GM21526 (cell line): ENCODE results near the gene TSPOAP1.
"Not testable (repeated sequence)": the region's sequence is repeated elsewhere in the genome, so short reads cannot be mapped to it uniquely, and the experiment has no call there.

Experiments
- ATAC-seq: cut with Tn5 transposase; IDR thresholded peaks from one replicate; pipeline ENCODE4 v1.9.1; 2021; ENCODE audit warnings: moderate library complexity; ENCODE audit not compliant: unreplicated experiment, low FRiP score

Gene TSPOAP1

GRCh38 chr17:58341136-58341860, 12.7 kb upstream of the TSPOAP1 start:
- not testable (repeated sequence) for ATAC-seq

DNA sequence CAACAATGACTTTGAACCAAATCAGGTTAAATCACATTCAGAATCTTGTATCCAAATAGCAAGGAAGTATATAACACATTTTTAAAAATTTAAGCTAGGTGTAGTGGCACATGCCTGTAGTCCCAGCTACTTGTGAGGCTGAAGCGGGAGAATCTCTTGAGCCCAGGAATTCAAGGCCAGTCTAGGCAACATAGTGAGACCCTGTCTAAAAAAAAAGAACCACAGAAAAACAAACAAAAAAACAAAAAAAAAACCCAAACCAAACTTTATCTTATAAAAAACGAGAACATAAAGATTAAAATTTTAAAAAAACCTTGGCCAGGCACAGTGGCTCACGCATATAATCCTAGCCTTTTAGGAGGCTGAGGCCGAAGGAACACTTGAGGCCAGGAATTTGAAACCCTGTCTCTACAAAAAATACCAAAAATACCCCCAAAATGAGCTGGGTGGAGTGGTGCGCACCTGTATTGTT, 11.8 kb upstream of the TSPOAP1 start:
- no peak for ATAC-seq

DNA sequence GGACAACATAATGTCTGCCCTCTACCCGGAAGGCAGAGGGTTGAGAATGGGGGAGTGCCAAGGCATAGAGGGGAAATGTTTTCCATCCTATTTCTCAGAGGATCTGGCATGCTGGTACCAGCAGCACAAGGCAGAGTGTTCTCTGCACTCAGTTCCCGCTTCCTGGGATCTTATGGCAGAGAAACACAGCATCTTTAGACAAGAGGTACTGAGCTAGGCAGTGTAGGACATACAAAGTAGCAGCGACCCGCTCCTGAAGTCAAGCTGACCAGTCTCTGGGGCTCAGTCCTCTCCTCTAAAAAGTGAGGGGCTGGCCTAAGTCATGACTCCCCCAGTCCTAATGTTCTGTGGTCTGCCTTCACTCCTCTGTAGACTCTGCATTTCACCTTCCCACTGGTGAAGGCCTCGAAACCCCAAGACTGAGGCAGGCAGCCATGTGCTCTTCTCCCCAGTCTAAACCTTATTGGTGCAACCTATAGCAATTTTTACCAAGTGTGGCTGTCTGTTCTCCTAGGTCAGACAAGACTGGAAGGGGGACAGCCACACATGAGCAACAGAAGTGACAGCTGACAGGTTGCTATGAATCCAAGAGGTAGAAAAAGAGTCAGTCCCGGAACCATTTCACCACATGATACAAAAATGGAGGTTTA, 11.3 kb upstream of the TSPOAP1 start:
- no peak for ATAC-seq

- ATAC-seq, result no peak
These were observed 10.5 kb upstream of the TSPOAP1 start for GRCh38 chr17:58338841-58339754.

DNA sequence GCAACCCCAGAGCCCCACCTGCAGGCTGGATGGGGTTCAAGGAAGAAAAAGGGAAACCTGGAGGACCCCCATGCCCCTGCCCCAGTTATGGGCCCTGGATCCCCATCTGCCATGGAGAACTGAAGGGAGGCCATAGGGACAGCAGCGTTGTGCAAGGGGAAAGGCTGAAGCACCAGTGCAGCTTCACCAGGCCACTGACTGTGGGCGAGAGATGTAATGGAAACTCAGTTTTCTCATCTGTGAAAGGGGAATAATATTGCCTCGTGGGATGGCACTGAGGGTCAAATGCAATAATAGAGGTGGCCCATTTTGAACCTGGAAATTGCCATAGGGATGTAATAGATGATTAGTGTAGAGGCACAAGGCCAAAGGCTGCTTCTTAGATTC, 9.9 kb upstream of the TSPOAP1 start:
- ATAC-seq, result peak; percentile 3

- peak; percentile 48 for ATAC-seq
These were observed 9.2 kb upstream of the TSPOAP1 start for GRCh38 chr17:58337600-58338453.

DNA sequence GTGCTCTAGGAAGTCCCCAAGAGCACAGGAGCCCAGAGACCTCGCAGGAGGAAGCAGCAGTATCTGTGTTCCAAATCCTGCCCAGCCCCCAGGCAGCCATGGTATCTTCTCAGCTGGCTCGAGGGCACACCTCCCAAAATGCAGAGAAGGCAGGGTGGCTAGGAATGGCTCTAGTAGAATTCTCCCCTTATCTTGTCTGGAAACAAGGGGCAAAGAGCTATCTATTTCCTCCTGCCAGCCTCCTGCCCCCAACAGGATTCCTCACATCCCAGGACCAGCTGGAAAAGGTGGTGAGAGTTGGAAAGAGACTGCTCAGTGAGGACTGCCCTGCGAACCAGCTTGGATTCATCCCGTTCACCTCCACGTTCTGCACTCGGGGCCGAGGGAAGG, 8.6 kb upstream of the TSPOAP1 start:
- no peak for ATAC-seq

DNA sequence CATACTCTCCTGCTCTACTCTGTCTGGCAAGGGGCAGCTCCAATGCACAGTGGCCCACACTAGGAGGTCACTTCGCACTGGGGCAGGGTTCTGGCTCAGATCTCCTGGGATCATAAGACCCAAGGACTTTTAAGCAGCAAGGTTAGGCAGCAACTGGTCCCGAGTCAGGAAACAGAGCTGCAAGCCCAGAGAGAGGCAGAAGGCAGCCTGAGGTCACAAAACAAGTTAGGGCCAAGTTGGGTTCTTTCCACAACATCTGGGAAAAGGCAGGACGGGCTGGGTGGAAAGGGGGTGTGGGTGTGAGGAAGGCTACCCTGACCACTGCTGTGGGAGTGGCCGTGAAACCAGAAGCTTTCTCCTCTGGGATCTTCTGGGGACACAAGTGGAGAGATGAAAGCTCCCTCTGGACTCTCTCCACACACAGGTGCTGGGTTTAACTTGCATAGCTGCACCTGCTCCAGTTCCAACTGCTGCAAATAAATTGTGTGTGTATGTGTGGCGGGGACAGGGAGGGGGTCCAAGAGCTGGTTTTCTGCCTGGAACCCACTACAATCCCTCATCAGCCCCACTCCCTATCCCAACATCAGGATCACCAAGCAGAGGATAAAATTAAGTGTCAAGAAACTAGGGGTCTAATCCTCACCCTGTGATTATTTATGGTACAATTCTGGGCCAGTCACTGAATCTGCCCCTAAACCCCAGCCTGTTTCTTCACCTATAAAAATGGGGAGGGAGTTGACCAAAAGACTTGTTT, 8.0 kb upstream of the TSPOAP1 start:
- ATAC-seq, result no peak

DNA sequence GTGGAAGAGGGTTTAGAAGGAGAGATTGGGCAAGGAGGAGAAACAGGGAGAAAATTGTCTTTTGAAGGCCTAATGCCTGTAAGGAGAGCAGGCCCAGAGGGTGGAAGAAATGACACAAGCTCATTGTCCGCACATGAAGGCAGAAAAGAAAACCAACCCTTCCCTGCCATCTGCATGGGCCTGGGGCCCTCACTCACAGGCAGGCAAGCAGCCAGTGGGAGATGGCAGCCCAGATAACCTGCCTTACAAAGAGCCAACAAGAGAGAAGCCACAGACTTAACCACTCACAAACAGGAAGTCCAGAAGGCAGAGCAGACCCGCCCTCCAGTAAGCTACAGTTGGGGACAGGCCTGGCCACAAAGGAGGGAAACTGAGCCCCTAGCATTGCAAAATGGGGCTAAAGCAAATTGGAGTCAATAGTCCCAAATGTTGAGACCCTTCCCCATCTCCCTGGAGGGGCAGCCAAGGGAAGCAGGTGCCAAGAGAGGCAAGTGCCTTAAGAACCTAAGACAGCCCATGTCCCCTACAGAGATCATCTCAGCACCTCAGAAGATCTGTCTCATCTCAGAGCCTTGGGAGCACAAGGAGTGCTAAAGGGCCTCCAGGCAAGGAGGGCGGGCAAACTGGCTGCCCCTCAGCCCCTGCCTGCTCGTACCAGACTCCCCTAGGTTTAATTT, 7.3 kb upstream of the TSPOAP1 start:
- no peak for ATAC-seq

- no peak for ATAC-seq
These were observed 6.6 kb upstream of the TSPOAP1 start for GRCh38 chr17:58335061-58335731.

- no peak for ATAC-seq
These were observed 6.1 kb upstream of the TSPOAP1 start for GRCh38 chr17:58334661-58335060.

DNA sequence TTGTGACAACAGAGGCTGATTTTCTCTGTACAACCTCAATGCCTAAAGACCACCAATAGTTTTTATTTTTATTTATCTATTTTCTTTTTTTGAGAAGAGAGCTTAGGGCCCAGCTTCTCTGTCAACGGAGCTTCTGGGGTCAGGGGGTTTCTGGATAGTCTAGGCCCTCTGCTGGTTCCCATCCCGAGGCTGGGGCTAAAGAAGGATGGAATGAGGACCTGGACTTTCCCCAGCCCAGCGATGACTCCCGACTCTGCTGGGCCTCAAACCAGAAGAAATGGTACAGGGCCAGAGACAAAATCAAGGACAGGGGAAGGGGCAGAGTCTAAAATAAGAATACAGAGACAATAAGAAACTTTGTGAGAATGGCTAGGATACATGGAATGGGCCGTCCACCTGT, 5.7 kb upstream of the TSPOAP1 start:
- ATAC-seq, result no peak

DNA sequence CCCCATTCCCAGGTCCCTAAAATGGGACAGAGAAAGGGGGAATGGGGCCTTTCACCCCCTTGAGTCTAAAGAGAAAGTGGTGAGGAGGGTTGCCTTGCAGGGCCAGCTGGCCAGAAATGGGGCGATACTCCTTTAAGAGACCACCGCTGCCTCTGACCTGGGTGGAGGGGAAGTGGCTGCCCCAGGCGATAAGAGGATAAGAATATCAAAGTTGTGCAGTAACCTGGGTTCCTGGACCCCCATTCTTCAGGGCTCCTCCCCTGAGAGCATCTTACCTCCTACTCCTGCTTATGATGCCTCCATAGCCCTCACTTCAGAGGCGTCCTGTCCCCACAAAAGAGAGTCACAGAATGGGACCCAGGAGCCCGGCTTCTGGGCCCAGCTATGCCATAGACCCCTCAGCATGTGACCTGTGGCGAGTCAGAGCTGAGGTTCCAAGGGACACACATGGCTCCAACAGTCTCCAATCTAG, 5.2 kb upstream of the TSPOAP1 start:
- no peak for ATAC-seq

DNA sequence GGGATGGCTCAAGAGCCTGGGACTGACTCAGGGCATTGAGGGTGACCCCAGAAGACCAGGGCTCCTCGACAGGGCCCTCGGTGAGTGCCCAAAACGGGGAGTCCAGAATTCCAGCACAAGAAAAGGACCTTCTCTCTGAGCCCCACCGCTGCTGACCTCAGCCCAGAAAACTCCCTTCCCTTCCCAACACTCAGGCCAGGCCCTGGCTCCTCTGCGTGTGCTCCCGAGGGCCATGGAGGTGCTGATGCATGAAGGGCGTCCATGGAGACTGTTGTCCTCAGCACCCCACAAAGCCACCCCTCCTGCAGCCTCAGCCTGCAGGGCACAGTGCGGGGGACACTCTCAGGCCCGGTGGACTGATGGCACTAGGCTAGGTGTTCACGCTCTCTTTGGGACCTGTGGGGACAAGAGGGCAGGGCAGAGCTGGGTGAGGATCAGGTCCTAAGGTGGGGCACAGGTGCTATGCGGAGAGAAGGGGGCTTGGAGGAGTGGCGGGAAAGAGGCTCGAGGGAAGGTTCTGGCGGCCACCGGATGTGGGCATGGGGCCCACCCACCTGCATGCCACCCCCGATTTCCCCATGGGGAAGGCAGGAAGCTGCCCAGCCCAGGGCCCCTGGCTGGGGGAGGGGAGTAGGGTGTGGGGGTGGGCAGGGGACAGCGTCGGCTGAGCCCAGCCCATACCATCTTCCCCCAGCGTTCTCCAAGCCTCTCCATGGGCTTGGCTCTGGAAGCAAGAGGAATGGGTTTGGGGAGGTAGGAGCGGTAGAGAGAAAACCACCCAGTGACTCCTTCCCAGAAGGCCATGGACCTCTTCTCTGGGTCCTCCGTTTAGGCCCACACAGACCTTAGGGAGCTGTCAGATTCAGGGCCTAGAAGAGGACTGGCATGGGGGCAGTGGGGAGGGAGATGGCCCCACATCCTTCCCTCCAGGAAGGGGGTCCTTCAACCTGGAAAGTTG, 4.5 kb upstream of the TSPOAP1 start:
- no peak for ATAC-seq

DNA sequence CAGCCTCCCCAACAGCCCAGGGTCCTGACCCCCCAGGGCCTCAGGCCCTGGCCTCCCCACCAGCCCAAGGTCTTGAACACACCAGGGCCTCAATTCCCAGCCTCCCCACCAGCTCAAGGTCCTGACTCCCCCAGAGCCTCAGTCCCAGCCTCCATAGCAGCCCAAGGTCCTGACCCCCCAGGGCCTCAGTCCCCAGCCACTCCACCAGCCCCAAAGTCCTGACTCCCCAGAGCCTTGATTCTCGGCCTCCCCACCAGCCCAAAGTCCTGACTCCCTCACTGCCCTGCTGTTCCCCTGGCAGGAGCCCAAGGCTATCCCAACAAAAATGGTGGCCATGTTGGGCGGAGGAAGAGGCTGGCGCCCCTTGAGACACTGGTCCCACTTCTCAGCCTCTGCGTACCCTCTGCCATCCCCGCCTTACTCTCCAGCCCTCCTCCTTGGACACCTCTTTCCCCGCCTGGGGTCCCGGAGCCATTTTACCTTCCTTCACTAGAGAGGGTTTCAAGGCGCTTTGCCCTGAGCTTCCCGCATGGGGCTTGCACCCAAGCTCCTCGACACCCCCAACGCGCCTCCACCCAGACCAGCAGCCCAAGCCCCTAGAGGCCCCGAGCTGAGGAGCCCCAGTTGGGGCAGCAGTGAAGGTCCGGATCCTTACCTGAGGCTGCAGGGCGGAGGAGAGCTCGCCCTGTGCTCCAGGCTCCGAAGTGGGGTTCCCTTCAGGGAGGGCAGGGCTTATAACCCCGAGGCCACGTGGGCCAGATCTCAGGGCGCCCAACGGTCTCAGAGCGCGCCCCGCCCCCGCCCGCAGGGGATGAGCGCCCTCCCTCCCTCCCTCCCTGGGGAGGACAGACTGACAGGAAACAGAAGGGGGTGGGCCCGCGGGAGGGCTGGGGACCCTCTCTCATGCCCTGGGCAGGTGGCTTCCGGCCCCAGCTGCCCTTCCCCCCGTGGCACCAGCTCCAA, 3.5 kb upstream of the TSPOAP1 start:
- no peak for ATAC-seq
